ENCODE results near the gene INPP4B.
A peak's percentile ranks its signal among the peaks of the same experiment; 100 is the strongest.

The INPP4B gene

DNA sequence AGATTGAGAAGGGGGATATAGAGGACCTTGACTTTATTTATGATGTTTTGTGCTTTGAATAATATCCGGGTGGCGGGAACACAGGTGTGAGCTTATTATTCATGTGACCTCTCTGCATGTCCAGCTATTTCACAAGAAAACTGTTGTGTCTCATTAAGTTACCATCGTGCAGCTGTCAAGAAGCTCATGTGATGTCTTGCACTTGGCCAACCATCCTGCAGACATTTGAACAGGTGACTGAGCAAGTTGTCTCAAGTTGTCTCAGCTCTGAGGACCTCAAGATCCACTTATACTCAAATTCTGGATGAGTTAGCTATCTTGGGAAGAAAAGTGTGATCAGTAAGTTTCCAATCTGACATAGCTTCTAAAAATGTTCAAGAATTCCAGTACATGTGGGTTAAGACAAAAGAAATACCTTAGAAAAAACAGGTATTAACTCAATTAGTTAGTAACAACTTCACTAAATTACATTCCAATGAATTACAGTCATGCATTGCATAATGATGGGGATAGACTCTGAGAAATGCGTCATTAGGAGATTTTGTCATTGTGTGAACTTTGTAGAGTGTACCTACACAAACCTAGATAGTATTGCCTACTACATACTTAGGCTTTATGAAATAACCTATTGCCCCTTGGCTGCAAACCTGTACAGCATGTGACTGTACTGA, 462.2 kb downstream of the INPP4B start:
- Mint-ChIP-seq H3K4me1 (peaks cover 55% of the 10 kb centered on the region), H3K27me3 (ENCODE audit: low read depth) (no peaks in the 10 kb centered on the region), H3K27ac (no peak overlapping the region), H3K36me3 (ENCODE audit: low read depth) (peaks cover 8% of the 10 kb centered on the region), H3K4me3 (no peak overlapping the region), H3K9me3 (peaks cover 2% of the 10 kb centered on the region)
- TF ChIP-seq, protein P1, sequence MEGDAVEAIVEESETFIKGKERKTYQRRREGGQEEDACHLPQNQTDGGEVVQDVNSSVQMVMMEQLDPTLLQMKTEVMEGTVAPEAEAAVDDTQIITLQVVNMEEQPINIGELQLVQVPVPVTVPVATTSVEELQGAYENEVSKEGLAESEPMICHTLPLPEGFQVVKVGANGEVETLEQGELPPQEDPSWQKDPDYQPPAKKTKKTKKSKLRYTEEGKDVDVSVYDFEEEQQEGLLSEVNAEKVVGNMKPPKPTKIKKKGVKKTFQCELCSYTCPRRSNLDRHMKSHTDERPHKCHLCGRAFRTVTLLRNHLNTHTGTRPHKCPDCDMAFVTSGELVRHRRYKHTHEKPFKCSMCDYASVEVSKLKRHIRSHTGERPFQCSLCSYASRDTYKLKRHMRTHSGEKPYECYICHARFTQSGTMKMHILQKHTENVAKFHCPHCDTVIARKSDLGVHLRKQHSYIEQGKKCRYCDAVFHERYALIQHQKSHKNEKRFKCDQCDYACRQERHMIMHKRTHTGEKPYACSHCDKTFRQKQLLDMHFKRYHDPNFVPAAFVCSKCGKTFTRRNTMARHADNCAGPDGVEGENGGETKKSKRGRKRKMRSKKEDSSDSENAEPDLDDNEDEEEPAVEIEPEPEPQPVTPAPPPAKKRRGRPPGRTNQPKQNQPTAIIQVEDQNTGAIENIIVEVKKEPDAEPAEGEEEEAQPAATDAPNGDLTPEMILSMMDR (IDR thresholded peaks at IDR 0.05; ENCODE audit: unreplicated experiment in 3 of 3) = no peak

DNA sequence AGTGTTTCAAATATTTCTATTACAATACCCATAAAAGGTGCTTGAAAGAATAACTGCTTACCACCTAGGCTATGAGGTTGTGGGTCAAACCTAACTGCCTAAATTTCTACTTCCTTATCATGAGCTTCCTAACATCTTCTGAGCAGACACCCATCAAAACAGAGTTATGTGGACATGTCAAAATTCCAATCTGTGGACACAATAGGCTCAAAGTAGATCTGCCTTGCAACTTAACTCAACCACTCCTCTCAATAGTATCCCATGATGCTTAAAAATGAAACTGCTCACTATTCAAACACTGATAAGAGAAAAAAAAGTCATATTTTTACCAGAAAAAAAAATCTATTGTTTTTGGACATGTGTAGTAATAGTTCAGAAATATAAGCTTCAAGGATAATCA, 462.7 kb downstream of the INPP4B start:
- TF ChIP-seq, protein P1 (IDR thresholded peaks at IDR 0.05; ENCODE audit: unreplicated experiment in 3 of 3) = no peak
- Mint-ChIP-seq H3K9me3 (peaks cover 2% of the 10 kb centered on the region), H3K27ac (no peak overlapping the region), H3K27me3 (ENCODE audit: low read depth) (no peaks in the 10 kb centered on the region), H3K36me3 (ENCODE audit: low read depth) (peaks cover 8% of the 10 kb centered on the region), H3K4me1 (peaks cover 53% of the 10 kb centered on the region), H3K4me3 (no peak overlapping the region)

DNA sequence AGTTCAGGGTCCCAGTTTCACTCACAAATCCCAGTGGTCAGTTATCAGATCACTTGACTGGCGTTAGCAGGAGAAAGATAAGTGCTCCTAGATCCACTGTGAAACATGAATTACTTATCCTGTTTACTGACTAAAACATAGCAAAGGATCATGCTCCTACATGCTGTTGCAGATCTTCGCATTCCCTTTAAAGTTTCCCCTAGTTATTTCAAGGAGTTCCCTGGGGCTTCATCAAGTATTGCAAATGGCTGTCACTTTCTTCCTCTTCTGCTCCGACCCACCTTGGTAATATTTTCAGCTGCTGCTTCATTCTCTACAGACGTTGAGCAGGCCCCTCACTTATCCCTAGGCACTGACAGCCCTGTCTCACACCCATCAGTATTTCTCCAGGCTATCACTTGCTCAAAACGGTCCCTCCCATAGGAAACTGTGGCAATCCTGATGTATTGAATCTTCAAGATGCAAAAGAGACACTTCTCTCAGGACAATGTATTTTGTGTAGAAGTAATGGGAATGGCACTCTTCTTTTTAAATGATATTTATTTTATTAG, 466.0 kb downstream of the INPP4B start:
- Mint-ChIP-seq H3K9me3 (no peaks in the 10 kb centered on the region), H3K4me1 (peaks cover 52% of the 10 kb centered on the region), H3K27ac (peak overlapping the region; percentile 37 to 41 (median 41)), H3K36me3 (ENCODE audit: low read depth) (peaks cover 5% of the 10 kb centered on the region), H3K4me3 (no peak overlapping the region), H3K27me3 (ENCODE audit: low read depth) (no peaks in the 10 kb centered on the region)
- TF ChIP-seq, protein P1 (IDR thresholded peaks at IDR 0.05; ENCODE audit: unreplicated experiment in 3 of 3) = no peak

DNA sequence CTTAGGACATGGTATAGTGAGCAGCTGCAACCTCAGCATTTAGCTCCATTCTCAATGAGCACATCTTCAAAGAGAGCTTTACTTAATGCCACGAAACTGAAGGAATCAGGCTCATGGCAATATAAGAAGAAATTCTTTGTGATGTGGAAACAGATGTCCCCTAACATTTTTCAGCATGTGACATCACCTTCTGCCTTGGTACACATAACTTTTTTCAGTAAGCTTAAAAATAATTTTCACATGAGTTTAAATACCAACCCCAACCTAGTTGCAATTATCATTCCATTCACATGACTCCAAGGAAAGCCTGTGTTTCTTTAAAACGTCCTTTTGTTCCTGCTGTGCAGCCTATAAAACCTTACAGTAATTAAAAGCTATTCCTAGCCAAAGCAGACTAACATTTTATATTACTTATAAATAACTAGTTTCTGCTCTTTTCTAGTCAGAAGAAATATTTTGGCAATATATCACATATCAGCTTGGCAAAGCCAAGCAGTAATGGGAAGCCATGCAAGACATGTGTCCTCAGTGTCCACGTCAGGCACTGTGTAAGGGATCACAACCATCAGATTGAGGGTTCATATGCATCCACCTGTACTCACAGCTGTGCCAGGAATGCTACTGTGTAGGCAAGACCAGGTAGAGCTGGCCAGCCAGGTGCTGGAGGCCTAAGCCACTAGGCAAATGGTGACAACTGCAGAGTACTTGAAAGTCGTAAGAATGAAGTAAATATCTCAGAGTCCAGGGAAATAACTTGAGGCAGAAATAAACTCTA, 466.6 kb downstream of the INPP4B start:
- Mint-ChIP-seq H3K36me3 (ENCODE audit: low read depth) (peaks cover 5% of the 10 kb centered on the region), H3K9me3 (no peaks in the 10 kb centered on the region), H3K27me3 (ENCODE audit: low read depth) (no peaks in the 10 kb centered on the region), H3K4me3 (no peak overlapping the region), H3K4me1 (peaks cover 57% of the 10 kb centered on the region), H3K27ac (peak overlapping the region; percentile 37 to 82 (median 62))
- TF ChIP-seq, protein P1 (IDR thresholded peaks at IDR 0.05; ENCODE audit: unreplicated experiment in 3 of 3) = no peak

DNA sequence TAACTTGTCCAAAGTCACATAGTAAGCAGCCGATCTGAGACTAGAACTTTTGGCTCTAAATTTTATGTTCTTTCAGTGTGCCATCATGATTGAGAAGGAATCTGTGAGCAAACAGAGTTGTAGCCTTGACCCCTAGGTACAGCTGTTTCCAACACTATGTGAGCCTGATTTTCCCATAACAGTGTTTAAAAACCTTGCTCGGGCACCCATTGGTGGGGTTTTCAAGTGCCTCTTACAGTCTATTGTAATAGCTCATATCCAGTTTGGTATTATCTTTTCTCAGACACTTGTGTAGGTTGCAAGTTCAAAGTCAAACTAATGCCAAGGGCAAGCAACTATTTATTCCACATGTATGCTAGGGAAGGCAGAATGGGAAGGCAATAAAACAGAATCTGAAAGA, 467.9 kb downstream of the INPP4B start:
- peaks cover 60% of the 10 kb centered on the region for H3K4me1 Mint-ChIP-seq
- H3K4me3 Mint-ChIP-seq = no peak overlapping the region
- H3K9me3 Mint-ChIP-seq = no peaks in the 10 kb centered on the region
- no peaks in the 10 kb centered on the region for H3K36me3 Mint-ChIP-seq (ENCODE audit: low read depth)
- TF ChIP-seq, protein P1 (IDR thresholded peaks at IDR 0.05; ENCODE audit: unreplicated experiment in 3 of 3) = no peak
- H3K27ac Mint-ChIP-seq = no peak overlapping the region
- no peaks in the 10 kb centered on the region for H3K27me3 Mint-ChIP-seq (ENCODE audit: low read depth)

All from nephron (organoid).